IMR-90 (cell line): ENCODE data around the gene CDH23.

Source experiments
- CTCF ChIP-seq: conservative IDR thresholded peaks from 2 replicates; pipeline ENCODE4 v1.5.1; 2012; ENCODE audit warnings: mild to moderate bottlenecking, low read depth, low read length, improper control_type of control experiment
- POLR2A ChIP-seq: IDR thresholded peaks from 2 replicates; pipeline ENCODE4 v1.6.1; 2012; ENCODE audit warnings: mild to moderate bottlenecking, low read depth, low read length

DNA sequence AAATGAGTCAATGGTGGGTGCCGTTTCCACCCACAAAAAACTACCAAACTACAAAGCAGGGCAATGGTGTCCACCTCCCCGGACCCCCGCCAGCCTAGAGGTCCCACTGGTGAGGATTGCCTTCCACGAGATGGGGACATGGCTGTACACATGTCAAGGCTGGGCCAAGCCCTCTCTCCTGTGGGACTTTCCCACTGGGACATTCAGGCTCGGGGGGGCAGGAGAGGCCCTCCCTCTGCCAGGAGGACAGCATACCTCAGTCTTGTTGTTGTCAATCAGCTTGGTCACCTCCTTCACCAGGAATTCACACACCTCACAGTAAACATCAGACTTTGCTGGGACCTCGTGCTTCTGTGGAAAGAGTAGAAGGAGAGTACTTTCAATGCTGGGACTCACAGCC lies 423.3 kb downstream of the CDH23 start:
- TF ChIP-seq CTCF (no peak), POLR2A (no peak)
